NCI-H146 treated with DMSO at 0.1 percent for 48 hours (cell line): Measurements from ENCODE around the gene C12orf60.

Experiments used
- DNase-seq: peaks from one replicate; lab custom pipeline; 2025; ENCODE audit not compliant: unreplicated experiment; lab: John Stamatoyannopoulos, UW

Gene C12orf60

DNA sequence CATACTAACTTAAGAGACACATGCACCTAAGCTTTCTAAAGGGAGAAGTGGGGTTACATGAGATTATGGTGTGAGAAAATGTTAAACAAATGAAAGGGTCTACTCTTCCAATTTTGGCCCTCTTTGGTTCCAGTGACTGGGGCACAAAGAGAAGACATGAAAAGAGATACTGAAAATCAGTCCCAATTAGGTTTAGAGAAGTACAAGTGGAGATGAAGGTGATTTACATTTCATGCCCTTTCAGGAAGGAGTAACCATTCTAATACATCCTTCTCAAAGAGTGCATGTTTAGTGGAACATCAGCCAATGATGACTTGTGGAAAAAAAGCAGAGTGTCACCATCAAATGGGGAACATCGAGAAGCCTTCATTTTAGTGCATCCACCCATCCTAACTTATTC lies 67.8 kb downstream of the C12orf60 start:
- no peak for DNase-seq

DNA sequence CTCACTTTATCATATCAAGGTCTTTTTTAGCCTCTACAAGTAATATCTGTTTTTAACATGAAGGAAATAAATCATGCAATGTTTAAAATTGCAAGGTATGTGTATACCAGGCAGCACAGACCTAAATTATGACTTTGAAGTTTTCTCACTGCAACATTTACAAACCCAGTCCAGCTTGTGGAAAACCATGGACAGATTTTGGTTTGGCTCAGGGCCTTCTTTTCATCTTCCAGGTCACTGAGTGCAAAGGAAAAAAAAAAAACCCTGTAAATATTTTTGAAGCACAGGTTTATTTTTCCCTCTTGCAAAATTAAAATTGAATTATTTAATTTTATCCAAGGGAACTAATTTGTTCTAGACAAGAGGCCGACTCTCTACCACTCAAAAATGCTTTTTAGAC lies 68.4 kb downstream of the C12orf60 start:
- DNase-seq, result no peak

DNA sequence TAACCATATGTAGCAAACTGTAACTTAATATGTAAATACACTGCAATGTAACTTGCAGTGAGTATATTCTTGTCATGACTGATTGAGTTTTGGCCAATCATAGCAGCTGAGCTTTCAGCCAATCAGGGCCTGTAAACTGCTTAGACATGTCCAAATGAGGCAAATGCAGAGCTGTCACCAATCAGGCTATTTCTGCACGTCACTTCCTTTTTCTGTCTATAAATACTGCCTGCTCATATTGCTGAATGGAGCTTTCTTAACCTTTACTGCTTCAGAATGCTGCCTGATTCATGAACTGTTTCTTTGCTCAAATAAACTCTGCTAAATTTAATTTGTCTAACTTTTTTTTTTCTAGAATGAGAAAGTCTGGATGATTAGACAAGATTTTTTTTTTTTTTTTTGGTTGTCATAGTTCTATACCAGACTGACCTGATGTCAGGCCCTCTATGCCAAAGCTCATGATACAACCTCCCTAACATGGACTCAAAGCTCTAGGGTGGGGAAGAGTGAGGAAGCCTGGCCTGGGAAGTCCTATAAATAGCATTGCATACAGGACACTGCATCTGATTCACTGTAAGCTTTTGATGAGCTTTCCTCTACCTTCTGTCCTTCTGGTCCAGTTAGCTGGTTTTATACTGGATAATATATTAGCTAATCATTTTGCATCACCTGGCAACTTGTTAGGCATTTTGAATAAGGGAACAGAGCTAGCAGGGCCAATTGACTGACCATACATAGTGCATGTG lies 70.1 kb downstream of the C12orf60 start:
- DNase-seq, result no peak
